ENCODE measurements around the gene ASIC4.

GRCh38 chr2:219545943-219546352 lies 31.7 kb downstream of the ASIC4 start:
- TF ChIP-seq, protein P1, sequence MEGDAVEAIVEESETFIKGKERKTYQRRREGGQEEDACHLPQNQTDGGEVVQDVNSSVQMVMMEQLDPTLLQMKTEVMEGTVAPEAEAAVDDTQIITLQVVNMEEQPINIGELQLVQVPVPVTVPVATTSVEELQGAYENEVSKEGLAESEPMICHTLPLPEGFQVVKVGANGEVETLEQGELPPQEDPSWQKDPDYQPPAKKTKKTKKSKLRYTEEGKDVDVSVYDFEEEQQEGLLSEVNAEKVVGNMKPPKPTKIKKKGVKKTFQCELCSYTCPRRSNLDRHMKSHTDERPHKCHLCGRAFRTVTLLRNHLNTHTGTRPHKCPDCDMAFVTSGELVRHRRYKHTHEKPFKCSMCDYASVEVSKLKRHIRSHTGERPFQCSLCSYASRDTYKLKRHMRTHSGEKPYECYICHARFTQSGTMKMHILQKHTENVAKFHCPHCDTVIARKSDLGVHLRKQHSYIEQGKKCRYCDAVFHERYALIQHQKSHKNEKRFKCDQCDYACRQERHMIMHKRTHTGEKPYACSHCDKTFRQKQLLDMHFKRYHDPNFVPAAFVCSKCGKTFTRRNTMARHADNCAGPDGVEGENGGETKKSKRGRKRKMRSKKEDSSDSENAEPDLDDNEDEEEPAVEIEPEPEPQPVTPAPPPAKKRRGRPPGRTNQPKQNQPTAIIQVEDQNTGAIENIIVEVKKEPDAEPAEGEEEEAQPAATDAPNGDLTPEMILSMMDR (conservative IDR thresholded peaks at IDR 0.05; ENCODE audit: low read depth, low read length), result no peak
- TF ChIP-seq MAZ (IDR thresholded peaks at IDR 0.05; ENCODE audit: borderline replicate concordance, low read depth, low read length) (no peak), ELK1 (IDR thresholded peaks at IDR 0.05; ENCODE audit: borderline replicate concordance, low read depth, low read length) (no peak), POLR2A (IDR thresholded peaks at IDR 0.05; ENCODE audit: low read depth, low read length) (no peak), RFX5 (IDR thresholded peaks at IDR 0.05; ENCODE audit: low read depth, low read length) (no peak), CEBPB (IDR thresholded peaks at IDR 0.05; ENCODE audit: low read depth, low read length) (no peak), RAD21 (IDR thresholded peaks at IDR 0.05; ENCODE audit: low read length) (no peak), FOS (IDR thresholded peaks at IDR 0.05; ENCODE audit: low read depth, low read length) (no peak), CHD1 (IDR thresholded peaks at IDR 0.05; ENCODE audit: low read depth, low read length) (no peak)
